Erythroblast (primary cell): ENCODE measurements around the gene NPTXR.

Experiments used
- GATA1 ChIP-seq: IDR thresholded peaks from 2 replicates; pipeline ENCODE4 v1.6.1; 2011; ENCODE audit warnings: low read depth, mild to moderate bottlenecking, control low read depth, low read length, moderate library complexity
- POLR2A ChIP-seq: IDR thresholded peaks from 2 replicates; pipeline ENCODE4 v1.6.1; 2011; ENCODE audit warnings: mild to moderate bottlenecking, low read length

GRCh38 chr22:38834991-38835390, 8.8 kb downstream of the NPTXR start:
- no peak for TF ChIP-seq POLR2A
- TF ChIP-seq GATA1: no peak
